Renal cortex interstitium (tissue), 11 donors: ENCODE measurements around the gene LONP1. TPM values are rescaled to one million over a fixed set of nuclear protein-coding genes. Genes with fewer than 3 reads are reported as not detected.
"Not testable (repeated sequence)": the region's sequence is repeated elsewhere in the genome, so short reads cannot be mapped to it uniquely, and the experiment has no call there.

Experiments
- DNase-seq, 11 donors: peaks; one replicate each; pipeline ENCODE4 v3.0.0-alpha.2; 2013; ENCODE audit warnings: low read depth in 9 of 11, low spot score in 4 of 11; ENCODE audit errors: extremely low read depth in 1 of 11
- polyA plus RNA-seq, 3 donors: library from polyadenylated mRNA; unstranded; fragments of 120-200 nt; gene quantifications; one replicate each; pipeline ENCODE4 v1.2.1, GENCODE V29; 2013; ENCODE audit not compliant: insufficient read length in 3 of 3

LONP1 gene
- polyA plus RNA-seq, 3 donors: 44.3 to 75.0 (median 68.9) TPM

GRCh38 chr19:5718037-5718578 is 1.8 kb downstream of the LONP1 start:
- DNase-seq: no peak

- DNase-seq: no peak
Measured at GRCh38 chr19:5717215-5717935, 2.6 kb downstream of the LONP1 start.

- no peak for DNase-seq
Measured at GRCh38 chr19:5714816-5715215, 5.1 kb downstream of the LONP1 start.

GRCh38 chr19:5713228-5713627 is 6.7 kb downstream of the LONP1 start:
- no peak for DNase-seq

GRCh38 chr19:5711713-5712161 is 8.2 kb downstream of the LONP1 start:
- DNase-seq: no peak

GRCh38 chr19:5711025-5711424 is 8.9 kb downstream of the LONP1 start:
- DNase-seq: no peak

- no peak for DNase-seq
Measured at GRCh38 chr19:5707576-5708575, 12.1 kb downstream of the LONP1 start.

GRCh38 chr19:5706876-5707573 is 12.9 kb downstream of the LONP1 start:
- DNase-seq: no peak

GRCh38 chr19:5705552-5705951 is 14.4 kb downstream of the LONP1 start:
- DNase-seq: no peak

GRCh38 chr19:5703819-5704818 is 15.8 kb downstream of the LONP1 start:
- DNase-seq: no peak

- not testable (repeated sequence) for DNase-seq
Measured at GRCh38 chr19:5702053-5702410, 17.9 kb downstream of the LONP1 start.

- DNase-seq: no peak
Measured at GRCh38 chr19:5700455-5701092, 19.4 kb downstream of the LONP1 start.

GRCh38 chr19:5698635-5699422 is 21.1 kb downstream of the LONP1 start:
- no peak for DNase-seq

GRCh38 chr19:5697890-5698634 is 21.9 kb downstream of the LONP1 start:
- DNase-seq: no peak

- no peak for DNase-seq
Measured at GRCh38 chr19:5697022-5697889, 22.7 kb downstream of the LONP1 start.
